Retina (tissue), 1 donor: ENCODE results near the gene ADARB1.

Experiments used
- DNase-seq: peaks from one replicate; pipeline ENCODE4 v3.0.0-alpha.2; 2016

The ADARB1 gene

DNA sequence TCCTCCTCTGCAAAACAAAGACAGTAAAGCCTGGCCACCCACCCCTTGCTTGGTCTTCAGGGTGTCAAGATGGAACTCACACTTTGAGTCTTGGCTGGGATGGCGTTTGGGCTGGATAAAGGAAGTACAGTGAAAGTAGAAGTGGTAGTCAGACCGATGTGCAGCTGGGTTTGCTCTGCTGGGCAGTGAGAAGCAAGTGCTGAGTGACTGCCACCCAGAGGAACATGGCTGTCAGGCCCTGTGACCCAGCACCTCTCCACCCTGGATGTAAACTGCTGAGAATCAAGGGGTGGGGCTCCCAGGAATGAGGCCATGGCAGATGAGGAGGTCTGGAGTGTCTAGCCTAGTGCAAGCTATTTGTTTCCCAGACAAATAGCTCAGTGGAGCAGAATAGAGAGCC lies 162.1 kb downstream of the ADARB1 start:
- no peak for DNase-seq

DNA sequence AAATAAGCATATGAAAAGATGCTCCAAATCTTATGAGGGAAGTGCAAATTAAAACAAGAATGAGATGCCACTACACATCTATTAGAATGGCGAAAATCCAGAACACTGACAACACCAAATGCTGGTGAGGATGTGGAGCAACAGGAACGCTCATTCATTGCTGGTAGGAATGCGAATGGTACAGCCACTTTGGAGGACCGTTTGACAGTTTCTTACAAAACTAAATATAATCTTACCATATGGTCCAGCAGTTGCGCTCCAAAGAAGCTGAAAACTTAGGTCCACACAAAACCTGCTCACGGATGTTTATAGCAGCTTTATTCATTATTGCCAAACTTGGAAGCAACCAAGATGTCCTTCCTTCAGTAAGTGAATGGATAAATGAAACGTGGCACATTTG lies 163.0 kb downstream of the ADARB1 start:
- no peak for DNase-seq

DNA sequence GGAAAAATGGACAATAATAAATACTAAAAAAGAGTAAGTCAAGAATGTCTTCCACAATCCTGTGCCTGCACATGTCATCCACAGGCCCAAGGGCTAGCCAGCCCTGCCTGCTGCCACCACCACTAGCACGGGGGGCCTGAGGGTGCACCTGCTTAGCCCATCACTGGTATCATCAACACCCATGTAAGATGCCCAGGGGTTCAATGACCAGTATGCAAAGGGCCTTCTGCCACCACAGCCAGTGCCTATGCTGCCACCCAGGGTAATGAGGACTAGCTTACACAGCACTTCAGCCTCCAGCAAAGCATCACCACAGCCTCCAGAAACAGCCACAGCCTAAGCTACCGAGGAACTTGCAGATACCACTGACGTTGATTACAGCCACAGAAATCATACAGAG lies 167.0 kb downstream of the ADARB1 start:
- DNase-seq = no peak

DNA sequence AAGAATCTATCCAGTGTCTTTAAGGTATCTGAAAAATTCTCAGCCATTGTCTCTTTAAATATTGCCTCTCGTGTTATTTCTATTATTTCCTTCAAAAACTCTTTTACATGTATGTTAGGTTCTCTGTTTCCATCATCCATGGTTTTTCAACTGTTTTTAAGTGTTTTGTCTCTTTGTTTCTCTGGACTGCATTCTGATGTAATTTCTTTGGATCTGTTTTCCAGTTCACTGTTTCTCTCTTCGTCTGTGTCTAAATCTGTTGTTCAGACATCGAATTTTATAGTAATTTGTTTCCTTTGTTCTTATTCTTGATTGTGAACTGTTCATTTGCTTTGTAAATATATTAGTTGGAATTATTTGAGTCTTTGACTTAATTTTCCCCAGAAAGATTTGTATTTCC lies 169.2 kb downstream of the ADARB1 start:
- DNase-seq = no peak

DNA sequence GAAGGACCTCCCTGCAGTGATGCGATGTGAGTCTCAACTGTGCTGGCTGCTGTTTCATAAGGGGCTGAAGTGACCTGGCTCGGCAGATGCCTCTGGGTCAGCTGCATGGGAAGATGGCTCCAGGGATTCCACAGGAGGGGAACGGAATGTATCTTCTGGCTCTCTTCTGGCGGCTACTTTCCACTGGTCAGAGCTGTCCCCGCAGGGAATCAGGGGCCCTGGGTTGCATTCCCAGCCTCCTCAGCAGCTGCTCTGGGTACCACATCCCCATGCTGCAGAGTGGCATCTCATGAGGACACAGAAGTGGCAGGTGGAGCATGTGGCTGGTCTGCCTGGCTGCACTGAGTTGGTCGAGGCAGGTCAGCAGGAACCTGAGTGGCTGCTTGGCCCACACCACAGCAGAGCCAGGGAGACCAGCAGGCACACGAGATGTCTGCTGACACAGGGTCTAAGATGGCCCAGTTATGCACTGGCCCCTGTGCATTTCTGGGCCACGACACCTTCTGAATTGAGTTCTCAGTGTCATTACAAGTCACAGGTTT lies 170.5 kb downstream of the ADARB1 start:
- DNase-seq = no peak

DNA sequence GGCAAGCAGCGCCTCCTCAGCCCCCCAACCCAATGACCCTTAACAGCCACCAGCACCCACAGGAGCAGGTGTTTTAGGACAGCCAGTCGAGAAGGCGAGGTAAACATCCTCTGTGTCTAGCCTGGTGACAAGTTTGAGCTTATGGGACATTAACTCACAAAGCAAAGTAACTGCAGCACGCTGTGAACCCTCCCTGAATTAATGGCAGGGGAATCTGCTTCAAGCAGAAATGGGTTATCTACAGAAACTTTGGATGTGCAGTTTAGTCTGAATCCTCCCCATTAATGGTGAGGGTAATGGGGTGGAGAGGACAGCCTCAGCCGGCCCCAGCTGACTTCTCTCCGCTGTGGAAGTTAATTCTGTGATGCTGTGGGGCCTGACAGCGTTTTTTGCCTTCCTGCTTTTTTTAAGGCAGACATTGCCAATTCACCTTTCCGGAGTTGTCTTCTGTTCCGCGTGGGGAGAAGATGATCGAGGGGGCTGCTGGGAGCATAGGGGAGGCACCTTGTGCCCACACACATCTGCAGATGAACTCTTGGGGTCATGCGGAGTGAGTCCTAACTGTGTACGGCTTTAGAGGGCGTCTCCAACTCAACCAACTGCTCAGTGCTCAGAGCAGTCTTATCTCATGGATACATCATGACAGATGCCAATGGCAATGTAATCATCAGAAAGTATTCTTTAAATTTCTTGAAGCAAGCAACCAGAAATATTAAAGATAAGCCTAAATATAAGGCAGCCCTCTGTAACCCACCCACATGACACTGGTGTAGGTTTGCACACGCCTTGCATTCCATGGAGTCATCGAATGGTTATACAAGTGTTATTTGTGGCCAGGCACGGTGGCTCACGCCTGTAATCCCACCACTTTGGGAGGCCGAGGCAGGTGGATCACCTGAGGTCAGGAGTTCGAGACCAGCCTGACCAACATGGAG lies 172.3 kb downstream of the ADARB1 start:
- DNase-seq = no peak

DNA sequence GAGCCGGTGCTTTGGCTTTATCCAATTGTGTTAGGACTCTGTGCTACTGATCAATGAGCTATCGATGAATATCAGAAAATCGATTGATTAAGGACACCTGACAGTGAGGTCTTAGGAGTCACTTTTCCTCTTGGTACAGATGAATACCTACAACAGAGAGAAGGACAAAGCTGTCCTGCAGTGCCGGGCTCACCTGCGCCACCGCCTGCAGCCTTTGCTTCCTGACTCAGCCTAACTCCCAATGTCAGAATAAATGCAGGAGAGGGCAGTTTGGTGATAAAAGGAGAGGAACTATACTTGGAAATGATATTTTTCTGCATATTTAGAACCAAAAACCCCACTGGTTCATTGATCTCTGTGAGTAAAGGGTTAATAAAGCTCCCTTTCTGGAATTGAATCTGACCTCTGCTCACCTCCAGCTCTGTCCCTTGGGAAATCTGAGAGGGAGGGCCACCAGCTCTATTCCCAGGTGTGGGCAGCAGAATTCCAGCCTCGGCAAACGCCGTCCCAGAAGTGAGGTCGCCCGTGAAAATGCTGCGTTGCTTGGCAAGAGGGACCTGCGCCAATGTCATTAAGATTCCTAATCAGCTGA lies 174.0 kb downstream of the ADARB1 start:
- DNase-seq = peak; percentile 46

DNA sequence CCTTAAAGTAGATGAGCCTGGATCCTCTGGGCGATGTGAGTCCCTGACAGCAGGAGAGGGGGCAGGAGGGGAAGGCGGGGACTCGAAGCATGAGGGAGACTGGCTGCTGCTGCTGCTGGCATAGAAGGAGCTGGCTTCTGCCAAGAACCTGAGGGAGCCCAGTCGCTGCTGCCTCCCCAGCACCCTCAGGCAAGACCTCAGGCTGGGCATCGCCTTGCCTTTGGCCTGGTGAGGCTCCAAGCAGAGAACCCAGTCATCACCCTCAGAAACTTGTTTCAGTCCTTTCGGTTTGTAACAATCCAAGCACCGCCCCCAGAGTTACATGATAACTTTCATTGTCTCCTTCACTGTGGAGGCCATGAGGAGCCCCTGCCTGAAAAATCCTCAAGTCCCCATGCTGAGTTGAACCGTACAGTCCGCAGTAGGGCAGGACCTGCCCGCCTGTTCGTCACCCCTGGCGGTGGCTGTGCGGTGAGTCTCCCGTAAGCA lies 174.6 kb downstream of the ADARB1 start:
- DNase-seq = peak; percentile 68

DNA sequence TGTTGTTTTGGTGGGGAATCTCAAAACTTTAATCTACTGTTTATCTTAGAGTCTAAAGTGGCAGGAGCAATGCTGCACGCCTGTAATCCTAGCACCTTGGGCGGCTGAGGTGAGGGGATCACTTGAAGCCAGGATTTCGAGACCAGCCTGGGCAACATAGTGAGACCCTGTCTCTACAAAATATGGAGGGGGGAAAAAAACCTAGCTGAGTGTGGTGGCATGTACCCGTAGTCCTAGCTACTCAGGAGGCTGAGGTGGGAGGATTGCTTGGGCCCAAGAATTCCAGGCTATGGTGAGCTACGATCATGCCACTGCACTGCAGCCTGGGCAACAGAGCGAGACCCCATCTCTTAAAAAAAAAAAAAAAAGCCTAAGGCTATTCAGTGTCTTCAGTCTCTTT lies 175.2 kb downstream of the ADARB1 start:
- DNase-seq = no peak

DNA sequence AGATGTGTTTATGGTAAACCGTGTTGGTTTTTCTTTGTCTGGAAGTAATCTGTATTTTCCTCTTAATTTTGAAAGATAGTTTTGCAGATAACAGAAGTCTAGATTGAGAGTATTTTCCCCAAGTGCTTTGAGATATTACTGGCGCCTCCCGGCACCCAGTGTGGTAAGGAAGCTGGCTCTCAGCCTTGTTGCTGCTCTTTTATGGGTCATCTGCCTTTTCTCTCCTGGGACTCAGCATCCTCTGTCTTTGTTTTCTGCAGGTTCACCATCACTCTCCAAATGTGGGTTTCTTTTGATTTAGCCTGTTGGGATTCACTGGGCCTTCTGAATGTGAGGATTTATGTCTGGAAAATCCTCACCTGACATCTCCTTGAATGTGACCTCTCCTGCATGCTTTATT lies 175.9 kb downstream of the ADARB1 start:
- no peak for DNase-seq

DNA sequence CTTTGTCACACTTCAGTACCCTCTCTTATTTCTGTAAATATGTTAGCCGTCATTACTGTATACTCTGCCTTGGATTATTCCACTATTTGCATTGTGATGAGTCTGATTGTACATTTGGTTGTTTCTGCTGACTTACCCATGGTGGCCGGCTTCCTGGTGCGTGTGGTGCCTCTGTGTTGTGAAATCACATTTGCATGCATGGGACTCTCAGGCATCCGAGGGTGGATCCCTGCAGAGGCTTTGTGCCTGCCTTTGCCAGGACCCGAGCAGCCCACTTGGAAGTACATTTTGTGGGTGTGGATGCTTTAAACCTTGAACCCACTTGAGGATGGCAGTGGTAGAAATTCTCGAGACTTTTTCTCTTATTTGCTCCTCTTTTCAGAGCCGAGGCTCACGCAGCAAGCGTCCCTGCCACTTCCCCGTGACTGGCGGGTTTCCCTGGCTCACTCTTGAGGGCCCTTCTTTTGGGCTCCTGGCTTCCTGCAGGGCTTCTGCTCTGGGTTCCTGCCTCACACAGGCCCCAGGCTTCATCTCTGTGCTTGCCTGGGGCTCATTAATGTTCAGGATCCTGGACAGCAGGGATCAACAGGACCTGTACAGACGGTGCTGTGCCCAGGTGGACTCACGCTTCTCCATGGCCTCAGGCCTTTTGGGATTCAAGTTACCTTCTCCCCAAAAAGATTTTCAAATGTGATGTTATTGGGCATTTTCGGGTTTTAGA lies 176.7 kb downstream of the ADARB1 start:
- DNase-seq = no peak

DNA sequence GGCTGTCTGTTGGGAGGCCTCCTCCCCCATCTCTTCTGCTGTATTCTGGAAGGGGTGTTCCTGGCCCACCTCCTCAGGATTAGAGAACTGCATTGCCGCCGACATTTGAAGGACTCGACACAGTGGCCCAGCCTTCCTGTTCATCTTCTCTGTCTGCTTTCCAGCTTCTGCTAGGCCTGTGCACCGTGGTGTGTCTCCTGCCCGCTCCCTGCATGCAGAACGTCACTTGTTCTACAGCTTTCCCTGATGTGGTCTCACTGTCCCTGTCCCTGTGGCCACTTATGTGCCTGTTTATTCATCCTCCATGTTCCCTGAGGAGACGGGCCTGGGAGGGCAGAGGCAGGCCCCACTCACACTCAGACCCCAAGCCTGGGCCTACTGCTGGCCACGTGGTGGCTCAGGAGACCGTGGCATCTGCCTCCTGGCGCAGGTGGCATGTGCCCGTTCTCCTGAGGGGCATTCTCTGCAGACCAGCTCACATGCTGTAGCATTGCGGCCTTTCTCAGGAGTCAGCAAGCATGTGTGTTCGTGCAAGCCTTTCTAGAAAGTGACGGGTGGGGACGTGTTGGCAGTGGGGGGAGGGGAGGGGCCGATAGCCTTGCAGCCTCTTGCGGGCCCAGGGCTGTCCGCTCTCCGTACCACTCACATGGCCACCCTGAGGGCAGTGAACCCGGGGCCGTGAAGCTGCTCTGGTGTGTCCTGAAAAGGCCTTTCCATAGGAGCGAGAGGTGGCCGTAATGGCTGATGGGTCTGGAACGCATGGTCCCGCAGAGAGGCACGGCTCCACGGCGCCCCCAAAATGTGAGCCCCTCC lies 177.5 kb downstream of the ADARB1 start:
- DNase-seq = no peak

DNA sequence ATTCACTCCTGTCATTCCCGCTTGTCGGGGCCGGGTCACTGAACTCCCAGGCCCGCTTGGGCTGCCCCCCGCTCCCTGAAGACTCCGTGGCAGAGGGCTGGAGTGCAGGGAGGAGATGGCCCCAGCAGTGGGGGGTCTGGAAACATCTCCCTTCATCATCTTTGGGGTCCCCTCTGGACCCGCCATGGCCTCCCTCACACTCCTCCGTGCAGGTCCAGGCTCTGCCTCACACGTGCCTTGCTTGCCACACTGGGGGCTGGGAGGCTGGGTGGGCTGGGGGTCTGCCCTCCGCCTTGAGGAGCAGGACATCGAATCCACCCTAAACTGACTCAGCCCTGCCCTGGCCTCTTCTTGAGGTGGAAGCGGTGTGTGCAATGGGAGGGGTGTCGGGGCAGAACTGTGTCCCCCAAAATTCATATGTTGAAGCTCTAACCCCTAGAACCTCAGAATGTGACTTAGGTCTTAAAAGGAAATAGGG lies 178.1 kb downstream of the ADARB1 start:
- no peak for DNase-seq

DNA sequence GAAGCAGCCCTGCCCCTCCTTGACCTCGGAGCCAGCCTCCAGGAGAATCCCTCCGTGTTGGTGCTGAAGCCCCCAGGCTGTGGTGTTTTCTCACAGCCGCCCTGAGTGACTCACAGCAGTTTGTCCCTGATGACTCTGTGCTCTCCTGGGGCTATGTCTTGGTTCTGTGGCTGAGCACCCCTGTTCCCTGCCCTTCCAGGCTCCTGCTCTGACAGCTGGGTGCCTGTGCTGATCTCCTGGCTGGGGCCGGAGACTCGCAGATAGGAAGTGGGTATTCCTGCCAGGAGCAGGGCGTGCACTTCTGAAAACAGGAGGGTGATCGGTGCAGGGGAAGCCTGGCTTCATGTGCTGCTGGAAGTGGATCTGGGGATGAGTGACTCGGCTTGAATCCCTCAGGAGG lies 178.8 kb downstream of the ADARB1 start:
- peak; percentile 28 for DNase-seq

DNA sequence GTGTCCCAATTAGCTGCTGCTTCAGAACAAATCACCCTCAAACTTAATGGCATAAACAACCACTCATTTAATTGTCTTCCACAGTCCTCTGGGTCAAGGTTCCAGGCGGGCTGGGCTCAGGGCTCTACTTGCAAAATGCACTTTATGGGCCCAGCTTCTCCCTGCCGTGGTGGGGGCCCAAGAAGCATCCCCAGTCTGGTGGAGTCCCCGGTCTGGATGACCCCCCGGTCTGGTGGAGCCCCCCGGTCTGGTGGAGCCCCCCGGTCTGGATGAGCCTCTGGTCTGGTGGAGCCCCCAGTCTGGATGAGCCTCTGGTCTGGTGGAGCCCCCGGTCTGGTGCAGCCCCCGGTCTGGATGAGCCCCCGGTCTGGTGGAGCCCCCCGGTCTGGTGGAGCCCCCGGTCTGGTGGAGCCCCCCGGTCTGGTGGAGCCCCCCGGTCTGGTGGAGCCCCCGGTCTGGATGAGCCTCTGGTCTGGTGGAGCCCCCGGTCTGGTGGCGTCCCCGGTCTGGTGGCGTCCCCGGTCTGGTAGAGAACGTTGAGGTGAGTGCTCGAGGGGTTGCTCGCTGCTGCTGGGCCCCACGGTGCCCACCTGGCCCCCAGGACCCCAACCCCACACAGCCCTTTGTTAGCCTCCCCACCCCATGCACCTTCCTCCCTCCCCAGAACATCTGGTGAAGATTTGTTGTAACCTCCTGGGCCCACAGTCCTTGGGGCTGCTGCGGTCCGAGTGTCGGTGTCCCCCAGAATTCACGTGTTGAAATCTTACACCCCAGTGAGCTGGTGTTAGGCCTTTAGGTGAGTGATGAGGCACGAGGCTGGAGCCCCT lies 179.5 kb downstream of the ADARB1 start:
- DNase-seq = no peak

DNA sequence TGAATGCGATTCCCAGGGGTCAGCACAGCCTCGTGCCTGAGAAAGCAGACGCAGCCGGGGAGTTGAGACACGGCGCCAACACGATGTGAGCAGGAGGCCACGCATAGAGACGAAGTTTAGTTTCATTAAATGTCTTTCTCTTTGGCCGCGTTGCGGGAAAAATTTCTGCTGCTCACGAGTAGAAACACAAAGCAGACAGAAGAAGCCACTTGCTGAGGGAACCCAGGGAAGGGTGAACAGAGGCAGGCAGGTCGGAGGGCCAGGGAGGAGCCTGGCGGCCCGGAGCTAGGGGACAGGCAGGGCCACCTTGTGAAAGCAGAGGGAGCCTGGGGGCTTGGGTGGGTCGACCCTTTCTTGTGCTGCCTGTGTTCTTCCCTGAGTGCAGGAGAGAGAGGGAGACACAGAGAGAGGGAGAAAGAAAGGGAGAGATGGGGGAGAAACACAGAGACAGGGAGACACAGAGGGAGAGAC lies 180.1 kb downstream of the ADARB1 start:
- DNase-seq = peak; percentile 28

DNA sequence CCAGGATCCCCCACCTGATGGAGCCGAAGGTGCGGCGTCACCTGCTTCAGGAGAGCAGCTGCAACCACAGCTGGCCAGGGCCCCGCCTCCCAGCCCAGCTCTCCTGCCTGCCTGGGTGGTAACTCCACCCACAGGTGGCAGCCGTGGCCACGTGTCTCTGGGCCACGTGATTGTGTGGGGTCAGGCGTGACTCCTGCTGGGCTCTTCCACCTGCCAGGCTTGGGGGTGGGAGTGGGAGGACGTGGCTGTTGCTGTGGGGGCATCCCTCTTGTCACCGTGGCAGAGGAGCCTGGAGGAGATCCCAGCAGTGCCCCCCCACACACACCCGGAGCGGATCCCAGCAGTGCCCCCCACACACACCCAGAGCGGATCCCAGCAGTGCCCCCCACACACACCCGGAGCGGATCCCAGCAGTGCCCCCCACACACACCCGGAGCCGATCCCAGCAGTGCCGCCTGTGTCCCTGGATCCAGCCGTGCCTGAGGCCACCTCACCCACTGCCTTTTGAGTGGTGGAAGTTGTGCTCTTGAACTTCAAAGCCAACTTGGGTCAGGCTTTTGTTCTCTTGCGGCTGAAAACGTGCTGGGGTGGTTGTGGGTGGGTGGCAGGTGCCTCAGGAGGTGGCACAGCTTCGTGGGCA lies 181.1 kb downstream of the ADARB1 start:
- no peak for DNase-seq

DNA sequence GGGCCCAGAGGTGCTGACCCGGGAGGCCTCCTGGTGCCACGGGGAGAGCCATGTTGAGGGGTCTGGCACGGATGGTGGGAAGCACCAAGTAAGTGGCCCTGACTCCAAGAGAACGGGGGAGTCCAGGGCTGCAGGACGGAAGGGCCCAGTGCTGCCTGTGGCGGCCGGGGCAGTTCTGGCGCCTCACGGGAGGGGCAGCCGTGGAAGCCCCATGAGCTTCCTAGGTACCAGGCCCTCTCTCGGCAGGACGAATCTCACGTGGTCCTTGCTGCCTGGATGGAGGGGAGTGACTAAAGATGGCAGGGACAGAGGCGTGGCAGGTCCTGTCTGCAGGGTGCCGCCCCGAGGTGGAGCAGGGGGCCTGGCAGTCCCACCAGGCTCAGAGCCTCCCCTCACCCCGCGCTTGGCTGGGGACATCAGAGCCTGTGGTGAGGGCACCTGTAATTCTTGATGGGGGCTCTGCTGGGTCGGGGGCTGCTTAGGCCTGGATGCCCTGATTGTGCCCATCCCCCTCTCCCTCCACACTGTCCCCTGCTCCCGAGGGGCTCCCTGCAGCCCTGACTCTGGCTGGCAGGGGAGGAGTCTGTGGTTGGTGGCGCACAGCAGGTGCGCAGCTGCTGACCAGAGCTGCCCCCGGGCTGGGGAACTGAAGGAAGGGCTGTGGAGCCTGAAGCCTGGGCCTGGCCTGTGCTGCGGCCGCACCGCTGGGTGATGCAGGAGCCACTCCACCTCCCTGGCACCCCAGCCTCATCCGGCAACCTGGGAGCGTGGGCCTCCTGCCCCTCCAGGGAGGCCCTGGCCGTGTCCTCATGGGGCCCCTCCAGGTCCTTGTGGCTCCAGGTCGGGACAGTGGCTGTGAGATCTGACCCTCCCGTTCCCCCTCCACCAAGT lies 181.9 kb downstream of the ADARB1 start:
- peak; percentile 53 for DNase-seq

DNA sequence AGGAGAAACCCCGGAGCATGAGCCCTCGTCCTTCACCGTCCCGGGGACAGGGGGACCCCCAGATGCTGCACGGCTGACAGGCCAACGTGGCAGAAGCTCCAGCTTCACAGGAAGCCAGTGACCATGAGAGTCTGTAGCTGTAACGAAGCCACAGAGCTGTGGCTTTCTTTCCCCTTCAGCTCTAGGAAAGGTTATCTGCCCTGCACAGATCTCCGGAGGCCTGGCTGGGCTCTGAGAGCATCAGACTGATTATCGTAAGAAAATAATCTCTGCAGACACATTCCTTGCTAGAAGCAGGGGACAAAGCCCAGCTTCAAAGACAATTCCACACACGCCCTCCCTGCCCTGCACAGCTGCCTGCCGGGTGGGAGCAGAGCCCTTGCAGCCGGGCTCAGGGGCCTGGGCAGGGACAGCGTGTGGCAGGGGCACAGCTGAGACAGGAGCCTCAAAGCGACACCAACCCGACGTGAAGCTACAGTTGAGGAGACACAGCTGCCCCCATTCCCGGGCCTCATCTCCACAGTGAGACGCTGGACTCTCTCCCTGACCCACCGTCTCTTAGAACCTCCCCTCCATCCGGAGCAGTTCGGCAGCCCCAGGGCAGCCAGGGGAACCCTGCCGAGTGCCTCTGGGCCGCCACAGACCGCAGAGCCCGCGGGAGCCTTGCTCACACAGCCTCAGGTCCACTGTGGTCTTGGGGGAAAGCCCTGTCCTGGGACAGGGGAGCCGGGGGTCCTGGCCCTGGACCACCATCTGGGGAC lies 182.7 kb downstream of the ADARB1 start:
- peak; percentile 76 for DNase-seq
